ENCODE measurements around the gene ATL3.
A peak's percentile ranks its signal among the peaks of the same experiment; 100 is the strongest.
"Not testable (repeated sequence)": the region's sequence is repeated elsewhere in the genome, so short reads cannot be mapped to it uniquely, and the experiment has no call there.

The ATL3 gene

GRCh38 chr11:63699896-63700295 is 28.7 kb upstream of the ATL3 start:
- Histone ChIP-seq H3K9me3 (ENCODE audit: control insufficient read depth, low read length) (no peaks in the 10 kb centered on the region), H3K27me3 (ENCODE audit: control insufficient read depth, insufficient read depth, low read length) (no peaks in the 10 kb centered on the region), H3K36me3 (ENCODE audit: control insufficient read depth, insufficient read depth, low read length) (no peaks in the 10 kb centered on the region), H3K4me3 (ENCODE audit: low read length) (no peak overlapping the region), H3K9ac (ENCODE audit: low read length) (no peak overlapping the region), H3K4me1 (ENCODE audit: control insufficient read depth, insufficient read depth, low read length) (no peaks in the 10 kb centered on the region)

GRCh38 chr11:63698976-63699733 is 28.0 kb upstream of the ATL3 start:
- no peaks in the 10 kb centered on the region for H3K9me3 ChIP-seq (ENCODE audit: control insufficient read depth, low read length)
- H3K4me3 ChIP-seq (ENCODE audit: low read length), result no peak overlapping the region
- H3K27me3 ChIP-seq (ENCODE audit: control insufficient read depth, insufficient read depth, low read length), result no peaks in the 10 kb centered on the region
- H3K36me3 ChIP-seq (ENCODE audit: control insufficient read depth, insufficient read depth, low read length), result no peaks in the 10 kb centered on the region
- no peaks in the 10 kb centered on the region for H3K4me1 ChIP-seq (ENCODE audit: control insufficient read depth, insufficient read depth, low read length)
- no peak overlapping the region for H3K9ac ChIP-seq (ENCODE audit: low read length)

GRCh38 chr11:63694596-63694995 is 23.4 kb upstream of the ATL3 start:
- no peak overlapping the region for H3K4me3 ChIP-seq (ENCODE audit: low read length)
- H3K36me3 ChIP-seq (ENCODE audit: control insufficient read depth, insufficient read depth, low read length), result no peaks in the 10 kb centered on the region
- no peaks in the 10 kb centered on the region for H3K27me3 ChIP-seq (ENCODE audit: control insufficient read depth, insufficient read depth, low read length)
- no peaks in the 10 kb centered on the region for H3K4me1 ChIP-seq (ENCODE audit: control insufficient read depth, insufficient read depth, low read length)
- no peaks in the 10 kb centered on the region for H3K9me3 ChIP-seq (ENCODE audit: control insufficient read depth, low read length)
- H3K9ac ChIP-seq (ENCODE audit: low read length), result no peak overlapping the region

- no peaks in the 10 kb centered on the region for H3K9me3 ChIP-seq (ENCODE audit: control insufficient read depth, low read length)
- H3K9ac ChIP-seq (ENCODE audit: low read length), result no peak overlapping the region
- no peaks in the 10 kb centered on the region for H3K36me3 ChIP-seq (ENCODE audit: control insufficient read depth, insufficient read depth, low read length)
- no peaks in the 10 kb centered on the region for H3K27me3 ChIP-seq (ENCODE audit: control insufficient read depth, insufficient read depth, low read length)
- H3K4me3 ChIP-seq (ENCODE audit: low read length), result no peak overlapping the region
- no peaks in the 10 kb centered on the region for H3K4me1 ChIP-seq (ENCODE audit: control insufficient read depth, insufficient read depth, low read length)
Measured at GRCh38 chr11:63687845-63688244, 16.7 kb upstream of the ATL3 start.

- Histone ChIP-seq H3K9ac (ENCODE audit: low read length) (no peak overlapping the region), H3K4me3 (ENCODE audit: low read length) (no peak overlapping the region), H3K9me3 (ENCODE audit: control insufficient read depth, low read length) (no peaks in the 10 kb centered on the region), H3K4me1 (ENCODE audit: control insufficient read depth, insufficient read depth, low read length) (peaks cover 4% of the 10 kb centered on the region), H3K36me3 (ENCODE audit: control insufficient read depth, insufficient read depth, low read length) (no peaks in the 10 kb centered on the region), H3K27me3 (ENCODE audit: control insufficient read depth, insufficient read depth, low read length) (no peaks in the 10 kb centered on the region)
Measured at GRCh38 chr11:63686926-63687325, 15.8 kb upstream of the ATL3 start.

- not testable (repeated sequence) for H3K36me3 ChIP-seq (ENCODE audit: control insufficient read depth, insufficient read depth, low read length); H3K27me3 ChIP-seq (ENCODE audit: control insufficient read depth, insufficient read depth, low read length); H3K9me3 ChIP-seq (ENCODE audit: control insufficient read depth, low read length); H3K9ac ChIP-seq (ENCODE audit: low read length); H3K4me3 ChIP-seq (ENCODE audit: low read length)
- peaks cover 12% of the 10 kb centered on the region for H3K4me1 ChIP-seq (ENCODE audit: control insufficient read depth, insufficient read depth, low read length)
Measured at GRCh38 chr11:63685158-63685721, 14.1 kb upstream of the ATL3 start.

- Histone ChIP-seq H3K9ac (ENCODE audit: low read length) (no peak overlapping the region), H3K9me3 (ENCODE audit: control insufficient read depth, low read length) (no peaks in the 10 kb centered on the region), H3K27me3 (ENCODE audit: control insufficient read depth, insufficient read depth, low read length) (no peaks in the 10 kb centered on the region), H3K36me3 (ENCODE audit: control insufficient read depth, insufficient read depth, low read length) (no peaks in the 10 kb centered on the region), H3K4me1 (ENCODE audit: control insufficient read depth, insufficient read depth, low read length) (peaks cover 12% of the 10 kb centered on the region), H3K4me3 (ENCODE audit: low read length) (no peak overlapping the region)
Measured at GRCh38 chr11:63683133-63683991, 12.2 kb upstream of the ATL3 start.

- no peaks in the 10 kb centered on the region for H3K9me3 ChIP-seq (ENCODE audit: control insufficient read depth, low read length)
- H3K4me3 ChIP-seq (ENCODE audit: low read length), result peak overlapping the region; percentile 93
- peak overlapping the region; percentile 92 for H3K9ac ChIP-seq (ENCODE audit: low read length)
- H3K36me3 ChIP-seq (ENCODE audit: control insufficient read depth, insufficient read depth, low read length), result no peaks in the 10 kb centered on the region
- no peaks in the 10 kb centered on the region for H3K27me3 ChIP-seq (ENCODE audit: control insufficient read depth, insufficient read depth, low read length)
- H3K4me1 ChIP-seq (ENCODE audit: control insufficient read depth, insufficient read depth, low read length), result peaks cover 12% of the 10 kb centered on the region
Measured at GRCh38 chr11:63682066-63683021, 11.2 kb upstream of the ATL3 start.

- Histone ChIP-seq H3K9me3 (ENCODE audit: control insufficient read depth, low read length) (no peaks in the 10 kb centered on the region), H3K4me1 (ENCODE audit: control insufficient read depth, insufficient read depth, low read length) (peaks cover 12% of the 10 kb centered on the region)
Measured at GRCh38 chr11:63681321-63682065, 10.3 kb upstream of the ATL3 start, which contains the start of gene RTN3. TSS of gene RTN3 (plus strand) at chr11:63681500. CDS start at chr11:63681637, 137 bp downstream.

GRCh38 chr11:63680834-63681320 is 9.7 kb upstream of the ATL3 start:
- Histone ChIP-seq H3K36me3 (ENCODE audit: control insufficient read depth, insufficient read depth, low read length) (no peaks in the 10 kb centered on the region), H3K4me1 (ENCODE audit: control insufficient read depth, insufficient read depth, low read length) (peaks cover 12% of the 10 kb centered on the region)

More at GRCh38 chr11:63681321-63682065, 10.3 kb upstream of the ATL3 start, which contains the start of gene RTN3:
- Histone ChIP-seq H3K36me3 (ENCODE audit: control insufficient read depth, insufficient read depth, low read length) (no peaks in the 10 kb centered on the region), H3K27me3 (ENCODE audit: control insufficient read depth, insufficient read depth, low read length) (no peaks in the 10 kb centered on the region), H3K4me3 (ENCODE audit: low read length) (peak within 1 kb of the TSS; percentile 93), H3K9ac (ENCODE audit: low read length) (peak within 1 kb of the TSS; percentile 92)

GRCh38 chr11:63673579-63673978 is 2.4 kb upstream of the ATL3 start:
- H3K4me1 ChIP-seq (ENCODE audit: control insufficient read depth, insufficient read depth, low read length), result peaks cover 7% of the 10 kb centered on the region
- no peaks in the 10 kb centered on the region for H3K9me3 ChIP-seq (ENCODE audit: control insufficient read depth, low read length)
- no peak overlapping the region for H3K9ac ChIP-seq (ENCODE audit: low read length)
- H3K36me3 ChIP-seq (ENCODE audit: control insufficient read depth, insufficient read depth, low read length), result no peaks in the 10 kb centered on the region
- H3K27me3 ChIP-seq (ENCODE audit: control insufficient read depth, insufficient read depth, low read length), result no peaks in the 10 kb centered on the region
- no peak overlapping the region for H3K4me3 ChIP-seq (ENCODE audit: low read length)

More at GRCh38 chr11:63680834-63681320, 9.7 kb upstream of the ATL3 start:
- Histone ChIP-seq H3K4me3 (ENCODE audit: low read length) (peak overlapping the region; percentile 93), H3K9me3 (ENCODE audit: control insufficient read depth, low read length) (no peaks in the 10 kb centered on the region), H3K9ac (ENCODE audit: low read length) (peak overlapping the region; percentile 92), H3K27me3 (ENCODE audit: control insufficient read depth, insufficient read depth, low read length) (no peaks in the 10 kb centered on the region)

Measured in mucosa of stomach (tissue), 1 donor.